RWPE1 (cell line): ENCODE measurements around the gene MTHFD1.

Experiments used
- CTCF ChIA-PET: fragments of 350-600 bp; sonication (Branson Sonifier 250); formaldehyde crosslinking; extraction: SDS; loops from one replicate; lab custom pipeline; 2021; lab: Yijun Ruan, JAX
- POLR2A ChIA-PET: fragments of 400-600 bp; formaldehyde crosslinking; extraction: SDS; loops from one replicate; lab custom pipeline; 2020; ENCODE audit warnings: antibody characterized with exemption; ENCODE audit not compliant: low non-redundant PET; lab: Yijun Ruan, JAX
- DNase-seq: peaks from one replicate; pipeline ENCODE4 v3.0.0; 2012; ENCODE audit warnings: low spot score
- H3K27ac ChIP-seq: fragments of 450-650 bp; 2 replicates; pipeline ENCODE4 v1.5.1; 2017
- TF ChIP-seq, protein P1 (sequence below): fragments of 450-650 bp; conservative IDR thresholded peaks from 2 replicates; pipeline ENCODE4 v1.5.1; 2017; ENCODE audit warnings: low read depth, mild to moderate bottlenecking

Gene MTHFD1

DNA sequence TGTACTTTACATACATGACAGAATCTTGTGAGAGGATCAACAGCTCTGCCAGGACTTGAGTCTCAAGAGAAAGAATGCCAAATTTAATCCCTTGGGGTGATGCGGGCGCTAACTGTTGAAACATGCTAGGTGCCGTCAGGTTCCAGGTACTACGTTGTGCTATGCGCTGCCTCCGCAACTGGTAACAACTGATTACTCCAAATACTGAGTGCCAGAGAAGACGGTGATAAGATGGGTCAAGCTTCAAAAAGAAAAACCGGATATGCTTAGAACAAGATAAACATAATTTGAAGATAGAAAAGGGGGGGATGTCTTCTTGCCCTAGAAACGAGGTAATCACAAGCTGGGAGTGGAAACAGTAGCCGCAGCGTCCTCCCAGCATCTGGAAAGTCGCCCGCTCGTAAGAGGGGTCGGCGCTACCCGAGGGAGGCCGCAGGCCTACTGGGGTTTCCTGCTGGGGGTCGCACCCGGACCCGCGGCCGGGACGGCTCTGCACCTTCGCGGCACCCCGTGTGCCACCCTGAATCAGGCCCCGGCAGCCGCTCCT is 114.8 kb downstream of the MTHFD1 start:
- TF ChIP-seq, protein P1, sequence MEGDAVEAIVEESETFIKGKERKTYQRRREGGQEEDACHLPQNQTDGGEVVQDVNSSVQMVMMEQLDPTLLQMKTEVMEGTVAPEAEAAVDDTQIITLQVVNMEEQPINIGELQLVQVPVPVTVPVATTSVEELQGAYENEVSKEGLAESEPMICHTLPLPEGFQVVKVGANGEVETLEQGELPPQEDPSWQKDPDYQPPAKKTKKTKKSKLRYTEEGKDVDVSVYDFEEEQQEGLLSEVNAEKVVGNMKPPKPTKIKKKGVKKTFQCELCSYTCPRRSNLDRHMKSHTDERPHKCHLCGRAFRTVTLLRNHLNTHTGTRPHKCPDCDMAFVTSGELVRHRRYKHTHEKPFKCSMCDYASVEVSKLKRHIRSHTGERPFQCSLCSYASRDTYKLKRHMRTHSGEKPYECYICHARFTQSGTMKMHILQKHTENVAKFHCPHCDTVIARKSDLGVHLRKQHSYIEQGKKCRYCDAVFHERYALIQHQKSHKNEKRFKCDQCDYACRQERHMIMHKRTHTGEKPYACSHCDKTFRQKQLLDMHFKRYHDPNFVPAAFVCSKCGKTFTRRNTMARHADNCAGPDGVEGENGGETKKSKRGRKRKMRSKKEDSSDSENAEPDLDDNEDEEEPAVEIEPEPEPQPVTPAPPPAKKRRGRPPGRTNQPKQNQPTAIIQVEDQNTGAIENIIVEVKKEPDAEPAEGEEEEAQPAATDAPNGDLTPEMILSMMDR = no peak
- peak overlapping the region; percentile 99 for H3K27ac ChIP-seq
- DNase-seq = no peak
- ChIA-PET POLR2A (interaction anchor here (0.6 kb wide), 1 partner anchor 377 kb away, joined by 4 read pairs; no protein-coding TSS in a partner anchor), CTCF (no interaction called here)

DNA sequence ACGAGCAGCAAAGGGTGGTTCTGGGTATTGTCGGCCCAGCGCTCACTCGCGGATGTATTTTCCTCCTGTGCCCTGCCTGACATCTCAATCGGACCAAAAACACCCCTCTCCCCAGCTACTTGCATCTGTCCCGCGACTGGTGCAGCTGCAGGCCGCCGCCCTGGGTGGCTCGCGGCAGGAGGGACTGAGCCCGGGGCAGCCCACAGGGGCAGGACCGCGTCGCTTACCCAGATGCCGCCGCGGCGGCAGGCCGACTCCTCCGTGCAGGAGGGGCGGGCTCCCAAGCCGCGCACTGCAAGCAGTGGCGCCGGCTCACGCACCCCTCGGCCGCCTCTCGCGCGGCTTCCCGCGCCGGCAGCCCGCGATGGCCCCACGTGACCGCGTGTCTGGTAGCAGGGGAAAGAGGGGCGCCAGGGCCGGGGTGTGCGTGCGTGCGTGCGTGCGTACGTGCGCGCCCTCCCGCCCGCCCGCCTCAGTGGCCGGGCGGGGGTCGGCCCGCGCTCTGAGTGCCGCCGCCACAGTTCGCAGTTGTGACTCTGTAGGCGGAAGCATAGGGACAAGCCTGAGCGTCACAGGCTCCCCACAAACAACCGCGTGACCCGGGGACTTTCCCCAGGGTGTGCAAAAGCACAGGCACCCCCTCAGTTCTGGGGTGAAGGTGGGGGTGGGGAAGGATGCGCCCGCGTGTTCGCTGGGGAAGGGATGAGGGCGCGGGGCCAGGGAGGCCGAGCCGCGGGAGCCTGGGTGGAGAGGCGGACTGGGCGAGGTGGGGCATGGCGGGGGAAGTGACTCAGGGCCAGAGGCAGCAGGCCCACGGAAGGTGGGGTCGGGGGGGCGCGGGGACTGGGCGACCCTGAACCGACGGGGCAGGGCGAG is 115.5 kb downstream of the MTHFD1 start, which contains the start of gene ZBTB25:
Gene ZBTB25, minus strand, starts transcription at position 405 of the 876 bp plus-strand sequence. CDS start 13,305 bp downstream, outside the sequence.
- TF ChIP-seq, protein P1 = no peak
- peak; percentile 79 for DNase-seq
- POLR2A ChIA-PET = interaction anchor here (0.5 to 0.6 kb wide), 3 partner anchors 9 to 377 kb away, joined by 3 to 10 read pairs (median 4); no protein-coding TSS in a partner anchor
- CTCF ChIA-PET = interaction anchor here (0.7 kb wide), 1 partner anchor 213 kb away, joined by 3 read pairs; no protein-coding TSS in a partner anchor
- H3K27ac ChIP-seq = peak within 1 kb of the TSS; percentile 99

DNA sequence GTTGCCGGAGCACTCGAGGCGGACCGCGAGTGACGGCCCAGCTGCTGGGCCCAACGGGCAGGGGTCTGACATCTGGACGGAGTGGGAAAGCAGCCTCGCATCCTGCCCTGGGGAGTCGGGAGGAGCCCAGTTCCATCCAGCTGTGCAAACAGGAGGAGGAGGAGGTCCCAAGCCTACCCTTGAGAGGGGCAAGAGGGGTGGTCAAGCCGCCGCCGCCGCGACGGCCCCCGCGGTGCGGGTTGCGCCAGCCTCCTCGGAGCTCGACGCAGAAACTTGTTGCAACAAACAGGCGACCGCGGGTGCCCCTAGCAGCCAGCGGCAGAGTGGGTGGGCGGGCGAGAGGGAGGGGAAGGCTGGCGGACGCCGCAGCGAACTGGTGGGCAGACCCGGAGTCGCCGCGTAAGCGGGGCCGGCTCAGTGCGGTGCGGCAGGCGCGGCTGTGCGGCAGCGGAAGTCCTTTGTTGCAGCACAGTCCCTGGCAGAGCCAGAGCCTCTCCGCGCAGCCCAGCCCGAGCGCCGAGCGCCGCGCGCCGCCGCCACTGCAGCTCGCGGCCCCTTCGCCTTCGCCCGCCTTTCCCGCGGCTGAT is 116.2 kb downstream of the MTHFD1 start, which contains the start of gene ZBTB1:
Gene ZBTB1, plus strand, starts transcription at position 461 of the 587 bp plus-strand sequence. CDS start 16,735 bp downstream, outside the sequence.
- ChIA-PET CTCF (interaction anchor here (0.7 kb wide), 1 partner anchor 213 kb away, joined by 3 read pairs; no protein-coding TSS in a partner anchor), POLR2A (interaction anchor here (0.5 kb wide), 3 partner anchors 10 to 52 kb away, joined by 3 to 10 read pairs (median 7); no protein-coding TSS in a partner anchor)
- peak within 1 kb of the TSS; percentile 99 for H3K27ac ChIP-seq
- peak; percentile 72 for DNase-seq
- TF ChIP-seq, protein P1 = no peak

DNA sequence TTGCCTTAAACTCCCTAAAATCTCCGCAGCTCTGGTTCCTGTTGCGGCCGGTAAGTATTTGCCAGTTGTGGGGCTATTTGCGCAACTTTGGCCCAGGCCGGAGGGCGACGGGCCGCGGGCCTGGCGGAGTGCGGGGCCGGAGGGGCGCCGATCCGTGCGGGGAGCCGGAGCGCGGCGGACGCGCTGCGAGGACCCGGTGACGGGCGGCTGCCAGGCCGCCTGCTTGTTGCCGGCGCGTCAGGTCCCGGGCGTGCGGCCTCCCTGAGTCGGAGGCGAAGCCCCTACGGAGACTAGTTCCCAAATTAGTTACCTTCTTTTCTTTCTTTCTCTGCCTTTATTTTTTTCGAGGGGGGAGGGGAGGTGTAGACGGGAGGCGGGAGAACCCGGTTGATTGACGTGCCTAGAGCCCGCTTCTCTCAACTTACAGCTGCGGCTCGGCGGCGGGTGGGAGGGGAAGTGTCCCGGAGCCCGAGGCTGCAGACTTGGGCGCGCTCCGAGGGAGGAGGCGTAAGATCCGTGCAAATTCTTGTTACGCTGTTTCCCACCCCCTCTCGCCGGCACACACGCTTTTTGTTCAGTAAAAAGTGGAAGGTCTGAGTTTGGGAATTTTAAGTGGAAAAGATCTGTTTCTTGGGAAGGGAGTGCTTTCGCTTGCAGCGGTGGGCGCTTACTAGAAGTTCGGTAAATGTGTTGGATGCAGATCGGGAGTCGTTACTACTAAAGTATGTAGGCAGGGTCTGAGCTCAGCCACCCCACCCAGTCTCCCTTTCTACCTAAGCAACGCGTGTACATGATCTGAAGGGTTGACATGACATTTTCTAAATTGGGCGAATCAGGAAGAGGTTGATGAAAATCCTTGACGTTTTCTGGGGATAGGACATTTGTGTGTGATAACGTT is 117.0 kb downstream of the MTHFD1 start:
- peak; percentile 91 for DNase-seq
- POLR2A ChIA-PET = interaction anchor here (0.5 to 0.6 kb wide), 2 partner anchors 14 to 51 kb away, joined by 3 to 7 read pairs; no protein-coding TSS in a partner anchor
- CTCF ChIA-PET = no interaction called here
- H3K27ac ChIP-seq = peak overlapping the region; percentile 99
- TF ChIP-seq, protein P1 = no peak

DNA sequence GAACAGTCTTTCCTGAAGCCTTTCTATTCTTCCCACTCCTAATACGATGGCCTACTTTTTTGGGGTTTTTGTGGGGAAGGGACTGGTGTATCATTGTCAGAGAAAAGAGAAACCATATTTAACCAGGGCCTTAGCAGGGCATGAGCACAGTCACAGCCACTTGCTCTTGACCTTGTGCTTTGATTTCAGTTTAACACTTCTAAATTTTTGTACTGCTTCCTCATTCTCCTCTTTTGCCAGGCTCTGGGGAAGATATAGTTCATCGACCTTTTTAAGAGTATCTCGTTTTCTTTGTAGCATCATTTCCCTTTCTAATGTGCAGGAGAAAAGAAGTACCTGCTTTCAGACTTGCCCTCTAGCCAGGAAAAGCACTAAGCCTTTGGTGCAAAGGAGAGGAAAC is 118.6 kb downstream of the MTHFD1 start:
- ChIA-PET POLR2A (no interaction called here), CTCF (interaction anchor here (0.8 kb wide), 1 partner anchor 77 kb away, joined by 3 read pairs; no protein-coding TSS in a partner anchor)
- H3K27ac ChIP-seq = no peak overlapping the region
- TF ChIP-seq, protein P1 = no peak
- no peak for DNase-seq
